HepG2 (cell line): ENCODE results near the gene TCTA. TPM values are rescaled to one million over a fixed set of nuclear protein-coding genes. Genes with fewer than 3 reads are reported as not detected.
"Not testable (repeated sequence)": the region's sequence is repeated elsewhere in the genome, so short reads cannot be mapped to it uniquely, and the experiment has no call there.

Experiments
- ATAC-seq: fragments of 200-7000 bp; cut with Tn5 transposase; 3 replicates; pipeline ENCODE4 v1.9.1; 2020; ENCODE audit warnings: mild to moderate bottlenecking, moderate library complexity
- BruUV-seq: library from RNA; stranded (reverse); fragments of 400-500 nt; replicated peaks from 2 replicates; lab custom pipeline; 2021; lab: Mats Ljungman, UMichigan
- CTCF ChIA-PET: fragments of 300-600 bp; formaldehyde crosslinking; extraction: SDS; loops from one replicate; lab custom pipeline; 2021; ENCODE audit warnings: low total read pairs, inconsistent platforms, low intra/inter-chr PET ratio; lab: Yijun Ruan, JAX
- POLR2A ChIA-PET: fragments of 350-600 bp; sonication (Branson Sonifier 250); formaldehyde crosslinking; loops from one replicate; lab custom pipeline; 2020; ENCODE audit warnings: antibody characterized with exemption, inconsistent platforms; lab: Yijun Ruan, JAX
- DNase-seq: peaks from one replicate; pipeline ENCODE4 v3.0.0-alpha.2; 2015; ENCODE audit warnings: low spot score
- FAIRE-seq: peaks from 3 replicates; lab custom pipeline; 2011; peaks lifted over from hg19 to GRCh38; lab: Jason Lieb, UNC
- H2AFZ ChIP-seq: one replicate; pipeline ENCODE4 v1.6.1; 2011; ENCODE audit warnings: low read length, inconsistent platforms
- H3K27ac ChIP-seq: fragments of 300-600 bp; 3 replicates; pipeline ENCODE4 v1.8.0; 2011; ENCODE audit warnings: mixed run types, mild to moderate bottlenecking, mixed read lengths, low read length, inconsistent platforms; ENCODE audit not compliant: insufficient read depth; ENCODE audit errors: extremely low read length
- H3K27me3 ChIP-seq, 2 experiments: fragments of 200-600 bp in 1 of 2; 2 replicates in 1 of 2; 3 replicates in 1 of 2; pipeline versions ENCODE4 v1.6.0 to v1.8.0; 2011; ENCODE audit warnings: low read length in 2 of 2, mild to moderate bottlenecking in 2 of 2, moderate library complexity in 2 of 2, inconsistent platforms in 1 of 2; ENCODE audit not compliant: insufficient read depth in 2 of 2, control insufficient read depth in 1 of 2
- H3K36me3 ChIP-seq, 2 experiments: fragments of 200-600 bp in 1 of 2; replicated peaks in 1 of 2; 2 replicates in 1 of 2; 3 replicates in 1 of 2; pipeline versions ENCODE4 v1.5.1 to v1.8.0; 2011; ENCODE audit warnings: low read length in 2 of 2, inconsistent platforms in 1 of 2; ENCODE audit not compliant: insufficient read depth in 2 of 2, control insufficient read depth in 1 of 2
- H3K4me1 ChIP-seq: 2 replicates; pipeline ENCODE4 v1.5.1; 2012; ENCODE audit warnings: low read length, inconsistent platforms; ENCODE audit not compliant: insufficient read depth
- H3K4me2 ChIP-seq: 2 replicates; pipeline ENCODE4 v1.6.0; 2011; ENCODE audit warnings: low read depth, low read length, inconsistent platforms
- H3K4me3 ChIP-seq, 3 experiments: fragments of 200-600 bp in 1 of 3; sonication (generic), shearing (Covaris generic) in 1 of 3; replicated peaks in 1 of 3; 2 replicates each; pipeline ENCODE4 v1.5.1; 2011 to 2016; ENCODE audit warnings: low read length in 3 of 3, inconsistent platforms in 2 of 3, low read depth in 2 of 3, mild to moderate bottlenecking in 2 of 3, control low read depth in 1 of 3, mixed read lengths in 1 of 3; ENCODE audit not compliant: insufficient read depth in 1 of 3
- H3K79me2 ChIP-seq: one replicate; pipeline ENCODE4 v1.6.1; 2011; ENCODE audit warnings: low read length, inconsistent platforms; ENCODE audit not compliant: insufficient read depth
- H3K9ac ChIP-seq: 2 replicates; pipeline ENCODE4 v1.6.0; 2011; ENCODE audit warnings: mild to moderate bottlenecking, low read depth, low read length, inconsistent platforms; ENCODE audit not compliant: insufficient read depth
- H3K9me3 ChIP-seq: 2 replicates; pipeline ENCODE4 v1.5.1; 2012; ENCODE audit warnings: mild to moderate bottlenecking, low read length
- H4K20me1 ChIP-seq: 2 replicates; pipeline ENCODE4 v1.6.0; 2011; ENCODE audit warnings: inconsistent platforms, mild to moderate bottlenecking, low read length, moderate library complexity; ENCODE audit not compliant: insufficient read depth
- CREM ChIP-seq, 2 experiments: sonication (generic) in 1 of 2; formaldehyde crosslinking in 1 of 2; IDR thresholded peaks; 2 replicates each; pipeline versions ENCODE4 v1.4.0 to v1.6.1; 2016 to 2020; ENCODE audit warnings: antibody characterized with exemption in 1 of 2, mild to moderate bottlenecking in 1 of 2, missing genetic modification reagents in 1 of 2
- HNF1A ChIP-seq, 2 experiments: sonication (generic) in 1 of 2; formaldehyde crosslinking in 1 of 2; IDR thresholded peaks; 2 replicates each; pipeline versions ENCODE4 v1.4.0 to v1.6.1; 2016 to 2020; ENCODE audit warnings: borderline replicate concordance in 1 of 2, low read depth in 1 of 2, mild to moderate bottlenecking in 1 of 2, missing genetic modification reagents in 1 of 2
- JARID2 ChIP-seq: sonication (generic); formaldehyde crosslinking; IDR thresholded peaks from 2 replicates; pipeline ENCODE4 v1.8.1; 2023; ENCODE audit warnings: missing genetic modification reagents, inconsistent platforms; ENCODE audit not compliant: insufficient replicate concordance
- NONO ChIP-seq, 2 experiments: fragments of 450-650 bp in 1 of 2; sonication (generic) in 1 of 2; formaldehyde crosslinking in 1 of 2; IDR thresholded peaks in 1 of 2; conservative IDR thresholded peaks in 1 of 2; 2 replicates each; pipeline versions ENCODE4 v1.6.1 to v1.8.0; 2017 to 2022; ENCODE audit warnings: mild to moderate bottlenecking in 1 of 2, missing genetic modification reagents in 1 of 2, moderate library complexity in 1 of 2
- SIX4 ChIP-seq: sonication (generic); formaldehyde crosslinking; IDR thresholded peaks from 2 replicates; pipeline ENCODE4 v1.4.0; 2020; ENCODE audit warnings: missing genetic modification reagents
- ZNF121 ChIP-seq: sonication (generic); formaldehyde crosslinking; IDR thresholded peaks from 2 replicates; pipeline ENCODE4 v1.5.0; 2020; ENCODE audit warnings: mild to moderate bottlenecking, missing genetic modification reagents
- WGBS: methylation state at CpG from one replicate; pipeline ENCODE4 v1.1.6; 2017; ENCODE audit warnings: low lambda C conversion rate; 5-methylcytosine and 5-hydroxymethylcytosine counted together
- in situ Hi-C: cut with HindIII; loops from 2 replicates; pipeline ENCODE4 v1.10.0; 2017; ENCODE audit warnings: low pct_unique_long_range_greater_than_20kb; ENCODE audit not compliant: extremely low pct_ligation_motif_present
- intact Hi-C: fragments of 100-400 bp; cut with micrococcal nuclease; formaldehyde crosslinking; loops from one replicate; pipeline ENCODE4 v1.10.0; 2022; ENCODE audit not compliant: unreplicated experiment
- polyA plus RNA-seq, 8 experiments: library from polyadenylated mRNA; depleted of rRNA in 3 of 8; stranded (reverse) in 7 of 8; unstranded in 1 of 8; fragments of >200 nt; fragmentation: Illumina TruSeq in 4 of 8; extraction: Trizol in 4 of 8; gene quantifications; 2 replicates each; pipeline versions ENCODE4 v1.2.1 to v1.2.3, GENCODE V29; 2011 to 2016; ENCODE audit warnings: low read depth in 4 of 8, missing spikeins in 1 of 8, mixed read lengths in 1 of 8; ENCODE audit not compliant: insufficient read depth in 1 of 8
- total RNA-seq, 5 experiments: library from RNA; depleted of rRNA; stranded (reverse); fragments of >200 nt; fragmentation: Illumina TruSeq; extraction: Trizol; gene quantifications; 2 replicates each; pipeline ENCODE4 v1.2.3, GENCODE V29; 2016; ENCODE audit warnings: low read depth in 1 of 5

Gene TCTA
- total and polyA plus RNA-seq, 2 of the 13 experiments (the other 11 are each of a cell fraction or from before 2014, with no cell fraction given), result 8.3 to 13.2 TPM

- TF ChIP-seq HNF1A (IDR thresholded peaks at IDR 0.05; ENCODE audit: low read depth) (no peak), HNF1A (CRISPR knock-in tag; IDR thresholded peaks at IDR 0.05; ENCODE audit: borderline replicate concordance) (no peak)
- TF ChIP-seq, all 625 proteins: peak for 0
These were observed 10.5 kb upstream of the TCTA start (continued) for GRCh38 chr3:49401766-49402165.

- Histone ChIP-seq H3K27ac (no peak overlapping the region), H3K79me2 (peaks cover 84% of the 10 kb centered on the region), H3K4me3 (no peak overlapping the region), H3K9me3 (no peaks in the 10 kb centered on the region), H2AFZ (no peak overlapping the region), H4K20me1 (peaks cover 62% of the 10 kb centered on the region), H3K4me2 (no peak overlapping the region), H3K9ac (no peak overlapping the region), H3K4me1 (peaks cover 50% of the 10 kb centered on the region), H3K36me3 (peaks cover 1 to 18% of the 10 kb centered on the region in 2 experiments; a peak in 3 of 5 replicates), H3K27me3 (no peaks in the 10 kb centered on the region)
- CTCF ChIA-PET, result no interaction called here
- WGBS, result 98% methylated on average over 5 of the region's 5 CpGs
- intact Hi-C loops (no loop called here), in situ Hi-C loops (no loop called here)
- FAIRE-seq (no peak), ATAC-seq (no peak), DNase-seq (no peak)
- no TSS peak for BruUV-seq
- TF ChIP-seq ZNF121 (CRISPR knock-in tag), result 0 out of 2 replicates have a peak, but pooled peaks have one; percentile 50
- TF ChIP-seq CREM (IDR thresholded peaks at IDR 0.05), result no peak
- no peak for TF ChIP-seq CREM (CRISPR knock-in tag; IDR thresholded peaks at IDR 0.05)
- no peak for TF ChIP-seq JARID2
- TF ChIP-seq SIX4 (CRISPR knock-in tag), result no peak
- TF ChIP-seq NONO (IDR thresholded peaks at IDR 0.05), result no peak
- no peak for TF ChIP-seq NONO (CRISPR knock-in tag; conservative IDR thresholded peaks at IDR 0.05)
- POLR2A ChIA-PET, result interaction anchor here (0.8 to 1.1 kb wide), 3 partner anchors 10 to 53 kb away, joined by 3 to 4 read pairs (median 3); no protein-coding TSS in a partner anchor
These were observed 8.3 kb upstream of the TCTA start for GRCh38 chr3:49403891-49404290.

- in situ Hi-C loops, FAIRE-seq, H3K27me3 ChIP-seq, H3K4me2 ChIP-seq, DNase-seq, H3K27ac ChIP-seq, BruUV-seq, CTCF ChIA-PET, ATAC-seq, H3K4me3 ChIP-seq, H3K9me3 ChIP-seq, H3K9ac ChIP-seq, POLR2A ChIA-PET, intact Hi-C loops, H2AFZ ChIP-seq: not testable (repeated sequence)
- H4K20me1 ChIP-seq, result peaks cover 64% of the 10 kb centered on the region
- peaks cover 61% of the 10 kb centered on the region for H3K4me1 ChIP-seq
- H3K79me2 ChIP-seq, result peaks cover 87% of the 10 kb centered on the region
- peaks cover 1 to 18% of the 10 kb centered on the region in 2 experiments; a peak in 3 of 5 replicates for H3K36me3 ChIP-seq
- 86% methylated on average over 9 of the region's 9 CpGs for WGBS
These were observed 6.7 kb upstream of the TCTA start for GRCh38 chr3:49405570-49405969.
